ENCODE measurements around the gene BMI1. TPM values are rescaled to one million over a fixed set of nuclear protein-coding genes. Genes with fewer than 3 reads are reported as not detected.

Gene BMI1
- total and polyA plus RNA-seq, 2 experiments from 2014 or later: 25.5 to 59.8 TPM

GRCh38 chr10:22366435-22366703, 45.5 kb downstream of the BMI1 start:
- H2AFZ ChIP-seq: no peak overlapping the region
- H3K9me2 ChIP-seq (replicated peaks; ENCODE audit: insufficient read depth): no peaks in the 10 kb centered on the region

DNA sequence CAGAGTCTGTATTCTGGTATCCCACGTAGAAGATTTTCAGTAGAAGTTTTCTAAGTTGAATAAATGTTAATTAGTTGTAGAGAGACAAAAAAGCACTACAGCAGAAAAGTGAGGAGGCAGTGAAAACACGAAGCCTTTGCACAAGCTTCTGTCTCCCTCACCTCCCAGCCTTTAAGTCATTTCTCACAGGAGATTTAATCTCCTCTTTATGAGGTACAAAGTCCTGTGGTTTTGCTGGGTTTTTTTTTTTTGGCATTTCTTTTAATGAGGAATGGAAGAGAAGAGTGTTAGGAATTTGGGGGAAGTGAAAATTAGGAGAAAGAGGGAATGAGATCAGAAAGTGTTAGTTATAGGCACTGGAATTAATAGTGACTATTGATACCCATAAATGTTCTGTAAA, 45.9 kb downstream of the BMI1 start:
- no peak for DNase-seq (ENCODE audit: low spot score)
- Histone ChIP-seq H3K9me2 (replicated peaks; ENCODE audit: insufficient read depth) (no peaks in the 10 kb centered on the region), H3K27me3 (no peaks in the 10 kb centered on the region), H3K4me1 (ENCODE audit: insufficient read depth) (no peaks in the 10 kb centered on the region), H3K9me3 (ENCODE audit: low read depth) (no peaks in the 10 kb centered on the region), H3K36me3 (replicated peaks; ENCODE audit: insufficient read depth, low read depth) (no peaks in the 10 kb centered on the region), H2AFZ (no peak overlapping the region), H3K4me3 (no peak overlapping the region), H3K4me2 (no peak overlapping the region), H3K79me2 (no peaks in the 10 kb centered on the region), H4K20me1 (ENCODE audit: insufficient read depth, poor library complexity, severe bottlenecking) (no peaks in the 10 kb centered on the region), H3K27ac (no peak overlapping the region)
- 27% methylated on average over 2 of the region's 2 CpGs for WGBS (ENCODE audit: low lambda C conversion rate, missing lambda C conversion rate)
- no peak for TF ChIP-seq EZH2phosphoT487 (IDR thresholded peaks at IDR 0.05; ENCODE audit: low read depth, severe bottlenecking, unreplicated experiment)
- TF ChIP-seq CTCF (IDR thresholded peaks at IDR 0.05; ENCODE audit: poor library complexity): no peak
- TF ChIP-seq EZH2 (IDR thresholded peaks at IDR 0.05; ENCODE audit: borderline replicate concordance): no peak

More at GRCh38 chr10:22366435-22366703, 45.5 kb downstream of the BMI1 start:
- Histone ChIP-seq H3K4me2 (no peak overlapping the region), H3K4me1 (ENCODE audit: insufficient read depth) (no peaks in the 10 kb centered on the region), H3K9me3 (ENCODE audit: low read depth) (no peaks in the 10 kb centered on the region), H3K79me2 (no peaks in the 10 kb centered on the region), H3K36me3 (replicated peaks; ENCODE audit: insufficient read depth, low read depth) (no peaks in the 10 kb centered on the region), H3K4me3 (no peak overlapping the region), H3K27me3 (no peaks in the 10 kb centered on the region), H4K20me1 (ENCODE audit: insufficient read depth, poor library complexity, severe bottlenecking) (no peaks in the 10 kb centered on the region), H3K27ac (no peak overlapping the region)
- DNase-seq (ENCODE audit: low spot score): no peak
- TF ChIP-seq EZH2phosphoT487 (IDR thresholded peaks at IDR 0.05; ENCODE audit: low read depth, severe bottlenecking, unreplicated experiment): no peak
- no peak for TF ChIP-seq EZH2 (IDR thresholded peaks at IDR 0.05; ENCODE audit: borderline replicate concordance)
- no peak for TF ChIP-seq CTCF (IDR thresholded peaks at IDR 0.05; ENCODE audit: poor library complexity)

- Histone ChIP-seq H3K27ac (no peak overlapping the region), H3K36me3 (replicated peaks; ENCODE audit: insufficient read depth, low read depth) (no peaks in the 10 kb centered on the region), H3K9me3 (ENCODE audit: low read depth) (no peaks in the 10 kb centered on the region), H3K4me2 (no peak overlapping the region), H3K9me2 (replicated peaks; ENCODE audit: insufficient read depth) (no peaks in the 10 kb centered on the region), H4K20me1 (ENCODE audit: insufficient read depth, poor library complexity, severe bottlenecking) (no peaks in the 10 kb centered on the region), H3K4me3 (no peak overlapping the region), H3K27me3 (no peaks in the 10 kb centered on the region), H2AFZ (no peak overlapping the region), H3K4me1 (ENCODE audit: insufficient read depth) (no peaks in the 10 kb centered on the region), H3K79me2 (no peaks in the 10 kb centered on the region)
- no peak for DNase-seq (ENCODE audit: low spot score)
- 100% methylated on average over 1 of the region's 1 CpG for WGBS (ENCODE audit: low lambda C conversion rate, missing lambda C conversion rate)
- TF ChIP-seq CTCF (IDR thresholded peaks at IDR 0.05; ENCODE audit: poor library complexity) (no peak), EZH2phosphoT487 (IDR thresholded peaks at IDR 0.05; ENCODE audit: low read depth, severe bottlenecking, unreplicated experiment) (no peak), EZH2 (IDR thresholded peaks at IDR 0.05; ENCODE audit: borderline replicate concordance) (no peak)
Measured at GRCh38 chr10:22367471-22367870, 46.6 kb downstream of the BMI1 start.

- no peak overlapping the region for H3K4me3 ChIP-seq
- 75% methylated on average over 4 of the region's 4 CpGs for WGBS (ENCODE audit: low lambda C conversion rate, missing lambda C conversion rate)
Measured at GRCh38 chr10:22368402-22368801, 47.5 kb downstream of the BMI1 start.

More at GRCh38 chr10:22368402-22368801, 47.5 kb downstream of the BMI1 start:
- TF ChIP-seq EZH2phosphoT487 (IDR thresholded peaks at IDR 0.05; ENCODE audit: low read depth, severe bottlenecking, unreplicated experiment) (no peak), EZH2 (IDR thresholded peaks at IDR 0.05; ENCODE audit: borderline replicate concordance) (no peak), CTCF (IDR thresholded peaks at IDR 0.05; ENCODE audit: poor library complexity) (no peak)
- H3K27me3 ChIP-seq: no peaks in the 10 kb centered on the region
- DNase-seq (ENCODE audit: low spot score): no peak
- no peaks in the 10 kb centered on the region for H3K9me2 ChIP-seq (replicated peaks; ENCODE audit: insufficient read depth)
- H3K4me1 ChIP-seq (ENCODE audit: insufficient read depth): no peaks in the 10 kb centered on the region
- no peak overlapping the region for H3K4me2 ChIP-seq
- no peak overlapping the region for H2AFZ ChIP-seq
- H3K9me3 ChIP-seq (ENCODE audit: low read depth): no peaks in the 10 kb centered on the region
- no peaks in the 10 kb centered on the region for H3K36me3 ChIP-seq (replicated peaks; ENCODE audit: insufficient read depth, low read depth)
- H4K20me1 ChIP-seq (ENCODE audit: insufficient read depth, poor library complexity, severe bottlenecking): no peaks in the 10 kb centered on the region
- H3K27ac ChIP-seq: no peak overlapping the region
- H3K79me2 ChIP-seq: no peaks in the 10 kb centered on the region
